ENCODE measurements around the gene KRTAP2-2. TPM values are rescaled to one million over a fixed set of nuclear protein-coding genes. Genes with fewer than 3 reads are reported as not detected.
"Not testable (repeated sequence)": the region's sequence is repeated elsewhere in the genome, so short reads cannot be mapped to it uniquely, and the experiment has no call there.

KRTAP2-2 gene, protein sequence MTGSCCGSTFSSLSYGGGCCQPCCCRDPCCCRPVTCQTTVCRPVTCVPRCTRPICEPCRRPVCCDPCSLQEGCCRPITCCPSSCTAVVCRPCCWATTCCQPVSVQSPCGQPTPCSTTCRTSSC
- not detected in 2 replicates for total RNA-seq

GRCh38 chr17:41055130-41055529, at the start of gene KRTAP2-2:
Gene KRTAP2-2, minus strand, starts transcription at chr17:41055230. Its CDS starts 19 bp downstream, at chr17:41055211.
- H3K27ac Mint-ChIP-seq; intact Hi-C loops (cut with micrococcal nuclease); H3K9me3 Mint-ChIP-seq; H3K4me1 Mint-ChIP-seq (ENCODE audit: low read depth); H3K36me3 Mint-ChIP-seq (ENCODE audit: low read depth); H3K4me3 Mint-ChIP-seq; DNase-seq (ENCODE audit: low spot score): not testable (repeated sequence)
- peaks cover 14% of the 10 kb centered on the region for H3K27me3 Mint-ChIP-seq (ENCODE audit: insufficient read depth)

GRCh38 chr17:41104386-41105038, 49.5 kb upstream of the KRTAP2-2 start:
- H3K36me3 Mint-ChIP-seq (ENCODE audit: low read depth); H3K9me3 Mint-ChIP-seq; H3K27ac Mint-ChIP-seq; DNase-seq (ENCODE audit: low spot score); intact Hi-C loops (cut with micrococcal nuclease); H3K4me3 Mint-ChIP-seq; H3K4me1 Mint-ChIP-seq (ENCODE audit: low read depth); H3K27me3 Mint-ChIP-seq (ENCODE audit: insufficient read depth): not testable (repeated sequence)

- Mint-ChIP-seq H3K27ac (peak overlapping the region; percentile 44), H3K36me3 (ENCODE audit: low read depth) (no peaks in the 10 kb centered on the region), H3K9me3 (no peaks in the 10 kb centered on the region), H3K4me1 (ENCODE audit: low read depth) (no peaks in the 10 kb centered on the region), H3K4me3 (no peak overlapping the region), H3K27me3 (ENCODE audit: insufficient read depth) (peaks cover 6% of the 10 kb centered on the region)
- intact Hi-C loops (cut with micrococcal nuclease), result no loop called here
- DNase-seq (ENCODE audit: low spot score), result no peak
Observed at GRCh38 chr17:41103896-41104295, 48.9 kb upstream of the KRTAP2-2 start.

GRCh38 chr17:41101586-41102259, 46.7 kb upstream of the KRTAP2-2 start, which contains the start of gene KRTAP4-16:
Gene KRTAP4-16, minus strand, starts transcription at chr17:41102209. Its CDS starts 0 bp downstream, at chr17:41102209.
- Mint-ChIP-seq H3K27ac (no peak within 1 kb of the TSS), H3K36me3 (ENCODE audit: low read depth) (no peaks in the 10 kb centered on the region), H3K4me1 (ENCODE audit: low read depth) (no peaks in the 10 kb centered on the region), H3K4me3 (no peak within 1 kb of the TSS), H3K9me3 (no peaks in the 10 kb centered on the region), H3K27me3 (ENCODE audit: insufficient read depth) (peaks cover 6% of the 10 kb centered on the region)
- intact Hi-C loops (cut with micrococcal nuclease), result no loop called here
- no peak for DNase-seq (ENCODE audit: low spot score)

GRCh38 chr17:41099682-41100480, 44.9 kb upstream of the KRTAP2-2 start:
- intact Hi-C loops (cut with micrococcal nuclease); H3K36me3 Mint-ChIP-seq (ENCODE audit: low read depth); DNase-seq (ENCODE audit: low spot score); H3K4me1 Mint-ChIP-seq (ENCODE audit: low read depth); H3K4me3 Mint-ChIP-seq; H3K27me3 Mint-ChIP-seq (ENCODE audit: insufficient read depth); H3K9me3 Mint-ChIP-seq; H3K27ac Mint-ChIP-seq: not testable (repeated sequence)

GRCh38 chr17:41098481-41098880, 43.5 kb upstream of the KRTAP2-2 start:
- Mint-ChIP-seq H3K27me3 (ENCODE audit: insufficient read depth) (peaks cover 7% of the 10 kb centered on the region), H3K4me1 (ENCODE audit: low read depth) (no peaks in the 10 kb centered on the region)
- intact Hi-C loops (cut with micrococcal nuclease), result no loop called here

GRCh38 chr17:41098042-41098441, 43.0 kb upstream of the KRTAP2-2 start, which contains the start of gene KRTAP4-8:
Gene KRTAP4-8, minus strand, starts transcription at chr17:41098142. Its CDS starts 58 bp downstream, at chr17:41098084.
- Mint-ChIP-seq H3K4me1 (ENCODE audit: low read depth) (no peaks in the 10 kb centered on the region), H3K27ac (no peak within 1 kb of the TSS), H3K9me3 (no peaks in the 10 kb centered on the region), H3K27me3 (ENCODE audit: insufficient read depth) (peaks cover 7% of the 10 kb centered on the region), H3K4me3 (no peak within 1 kb of the TSS), H3K36me3 (ENCODE audit: low read depth) (no peaks in the 10 kb centered on the region)
- intact Hi-C loops (cut with micrococcal nuclease), result no loop called here
- DNase-seq (ENCODE audit: low spot score), result no peak

More at GRCh38 chr17:41098481-41098880, 43.5 kb upstream of the KRTAP2-2 start:
- no peak for DNase-seq (ENCODE audit: low spot score)
- Mint-ChIP-seq H3K27ac (no peak overlapping the region), H3K36me3 (ENCODE audit: low read depth) (no peaks in the 10 kb centered on the region), H3K9me3 (no peaks in the 10 kb centered on the region), H3K4me3 (no peak overlapping the region)

DNA sequence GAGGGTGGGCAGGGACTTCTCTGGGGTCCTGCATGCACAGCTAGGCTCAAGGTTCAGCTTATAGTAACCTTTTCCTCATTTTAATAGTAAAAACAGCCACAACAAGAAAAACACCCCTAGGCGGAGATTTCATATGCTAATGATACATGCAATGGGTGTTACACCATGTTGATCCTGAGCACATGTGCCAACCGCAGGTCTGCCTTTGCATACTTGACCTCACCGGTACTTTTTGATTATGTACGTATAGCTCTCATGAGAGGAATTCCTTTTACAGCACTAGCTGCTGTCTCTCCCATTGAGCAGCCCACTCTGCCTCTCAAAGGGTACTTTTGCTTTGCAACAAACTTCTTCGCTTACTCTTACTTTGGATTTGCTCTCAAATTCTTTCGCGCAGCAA, 41.0 kb upstream of the KRTAP2-2 start:
- intact Hi-C loops (cut with micrococcal nuclease), result no loop called here
- no peaks in the 10 kb centered on the region for H3K36me3 Mint-ChIP-seq (ENCODE audit: low read depth)
- DNase-seq (ENCODE audit: low spot score), result no peak
- H3K4me3 Mint-ChIP-seq, result no peak overlapping the region
- H3K27me3 Mint-ChIP-seq (ENCODE audit: insufficient read depth), result peaks cover 9% of the 10 kb centered on the region
- H3K27ac Mint-ChIP-seq, result no peak overlapping the region
- no peaks in the 10 kb centered on the region for H3K9me3 Mint-ChIP-seq
- no peaks in the 10 kb centered on the region for H3K4me1 Mint-ChIP-seq (ENCODE audit: low read depth)

- H3K27me3 Mint-ChIP-seq (ENCODE audit: insufficient read depth); DNase-seq (ENCODE audit: low spot score); H3K27ac Mint-ChIP-seq; H3K36me3 Mint-ChIP-seq (ENCODE audit: low read depth); intact Hi-C loops (cut with micrococcal nuclease); H3K9me3 Mint-ChIP-seq; H3K4me1 Mint-ChIP-seq (ENCODE audit: low read depth); H3K4me3 Mint-ChIP-seq: not testable (repeated sequence)
Observed at GRCh38 chr17:41088760-41089352, 33.8 kb upstream of the KRTAP2-2 start.

DNA sequence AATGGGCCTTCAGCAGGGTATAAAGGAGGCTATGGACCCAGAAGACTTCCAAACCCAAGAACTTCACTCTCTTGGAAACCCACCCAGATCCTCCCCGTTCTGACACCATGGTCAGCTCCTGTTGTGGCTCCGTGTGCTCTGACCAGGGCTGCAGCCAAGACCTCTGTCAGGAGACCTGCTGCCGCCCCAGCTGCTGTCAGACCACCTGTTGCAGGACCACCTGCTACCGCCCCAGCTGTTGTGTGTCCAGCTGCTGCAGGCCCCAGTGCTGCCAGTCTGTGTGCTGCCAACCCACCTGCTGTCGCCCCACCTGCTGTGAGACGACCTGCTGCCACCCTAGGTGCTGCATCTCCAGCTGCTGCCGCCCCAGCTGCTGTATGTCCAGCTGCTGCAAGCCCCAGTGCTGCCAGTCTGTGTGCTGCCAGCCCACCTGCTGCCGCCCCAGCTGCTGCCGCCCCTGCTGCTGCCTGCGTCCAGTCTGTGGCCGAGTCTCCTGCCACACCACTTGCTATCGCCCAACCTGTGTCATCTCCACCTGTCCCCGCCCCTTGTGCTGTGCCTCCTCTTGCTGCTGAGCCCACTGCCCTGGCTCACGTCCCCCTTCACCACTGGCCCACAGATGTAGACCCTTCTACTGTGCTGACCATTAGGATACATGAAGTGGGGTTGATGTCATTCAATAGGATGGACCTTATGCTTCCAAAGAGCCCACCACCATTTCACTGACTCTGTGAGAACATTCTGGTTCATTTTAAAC, 29.2 kb upstream of the KRTAP2-2 start, which contains the start of gene KRTAP4-7:
TSS of gene KRTAP4-7 (plus strand) at position 51 of the 757 bp plus-strand sequence. CDS start at position 108, 57 bp downstream.
- H3K27ac Mint-ChIP-seq; DNase-seq (ENCODE audit: low spot score); H3K4me1 Mint-ChIP-seq (ENCODE audit: low read depth); H3K36me3 Mint-ChIP-seq (ENCODE audit: low read depth); intact Hi-C loops (cut with micrococcal nuclease); H3K27me3 Mint-ChIP-seq (ENCODE audit: insufficient read depth); H3K4me3 Mint-ChIP-seq; H3K9me3 Mint-ChIP-seq: not testable (repeated sequence)

DNA sequence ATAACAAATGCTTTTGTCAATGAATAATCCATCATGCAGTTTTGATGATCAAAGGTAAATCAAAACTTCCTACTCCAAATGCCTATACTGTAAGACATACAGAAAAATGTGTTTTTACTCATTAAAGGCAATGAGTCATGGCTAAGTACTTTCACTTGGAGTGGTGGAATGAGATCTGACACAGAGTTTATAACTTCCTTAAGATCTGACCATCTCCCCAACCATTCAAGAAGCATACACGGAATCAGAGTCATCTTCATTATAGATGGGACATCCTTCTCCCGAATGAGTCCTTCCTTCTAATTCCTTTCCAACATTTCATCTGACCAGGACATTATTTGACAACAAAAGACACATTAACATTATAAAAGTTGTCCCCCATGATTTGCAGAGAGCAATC, 28.4 kb upstream of the KRTAP2-2 start:
- H3K4me3 Mint-ChIP-seq; H3K4me1 Mint-ChIP-seq (ENCODE audit: low read depth); DNase-seq (ENCODE audit: low spot score); H3K9me3 Mint-ChIP-seq; H3K36me3 Mint-ChIP-seq (ENCODE audit: low read depth); H3K27ac Mint-ChIP-seq; intact Hi-C loops (cut with micrococcal nuclease); H3K27me3 Mint-ChIP-seq (ENCODE audit: insufficient read depth): not testable (repeated sequence)

DNA sequence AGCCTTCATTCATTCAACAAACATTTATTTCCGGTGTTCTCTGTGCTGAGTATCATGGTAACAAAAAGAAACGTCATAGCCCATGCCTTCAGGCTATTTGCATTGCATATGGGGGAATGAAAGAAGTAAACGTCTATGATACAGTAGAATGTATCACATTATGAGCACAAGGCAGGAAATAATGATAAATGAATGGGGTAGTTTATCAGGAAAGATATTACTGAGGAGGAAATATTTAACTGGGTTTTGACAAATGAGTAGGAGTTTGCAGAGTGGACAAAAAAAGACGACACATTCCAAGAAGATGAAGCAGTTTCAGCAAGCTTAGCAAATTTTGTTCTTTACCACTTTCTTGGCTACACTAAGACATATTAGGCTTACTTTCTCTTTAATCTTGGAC, 27.6 kb upstream of the KRTAP2-2 start:
- no peaks in the 10 kb centered on the region for H3K36me3 Mint-ChIP-seq (ENCODE audit: low read depth)
- H3K4me1 Mint-ChIP-seq (ENCODE audit: low read depth), result no peaks in the 10 kb centered on the region
- H3K27me3 Mint-ChIP-seq (ENCODE audit: insufficient read depth), result no peaks in the 10 kb centered on the region
- no peak overlapping the region for H3K27ac Mint-ChIP-seq
- intact Hi-C loops (cut with micrococcal nuclease), result no loop called here
- DNase-seq (ENCODE audit: low spot score), result no peak
- H3K9me3 Mint-ChIP-seq, result no peaks in the 10 kb centered on the region
- H3K4me3 Mint-ChIP-seq, result no peak overlapping the region
